Measurements from ENCODE around the gene ARFGEF2.

- no peak for TF ChIP-seq CTCF (IDR thresholded peaks at IDR 0.05)
- no peak for TF ChIP-seq POLR2A (IDR thresholded peaks at IDR 0.05)
Observed at GRCh38 chr20:48875914-48876240, 45.6 kb upstream of the ARFGEF2 start.
